T1000 (cell line): ENCODE measurements around the gene DNAI2.
"Not testable (repeated sequence)": the region's sequence is repeated elsewhere in the genome, so short reads cannot be mapped to it uniquely, and the experiment has no call there.

Source experiments
- DNase-seq: peaks from one replicate; lab custom pipeline; 2025; ENCODE audit warnings: mixed read lengths; lab: John Stamatoyannopoulos, UW

The DNAI2 gene

GRCh38 chr17:74245145-74245831, 28.7 kb upstream of the DNAI2 start:
- no peak for DNase-seq

- DNase-seq = no peak
These were observed 28.2 kb upstream of the DNAI2 start for GRCh38 chr17:74245871-74246270.

GRCh38 chr17:74249590-74250270, 24.3 kb upstream of the DNAI2 start:
- no peak for DNase-seq

- no peak for DNase-seq
These were observed 23.6 kb upstream of the DNAI2 start for GRCh38 chr17:74250324-74250995.

DNA sequence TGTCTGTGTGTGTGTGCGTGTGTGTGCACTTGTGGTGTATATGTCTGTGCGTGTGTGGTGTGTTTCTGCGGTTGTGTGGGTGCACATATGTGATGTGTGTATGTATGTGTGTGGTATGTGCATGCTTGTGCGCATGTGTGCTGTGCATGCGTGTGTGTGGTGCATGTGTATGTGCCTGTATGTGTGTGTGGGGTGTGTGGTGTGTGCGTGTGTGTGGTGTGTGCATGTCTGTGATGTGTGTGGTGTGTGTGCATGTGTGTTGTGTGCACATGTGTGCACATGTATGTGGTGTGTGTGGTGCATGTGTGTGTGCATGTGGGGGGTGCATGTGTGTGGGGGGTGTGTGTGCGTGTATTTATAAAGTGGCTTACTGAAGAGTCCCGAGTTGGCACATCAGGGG, 23.0 kb upstream of the DNAI2 start:
- no peak for DNase-seq

GRCh38 chr17:74251569-74251968, 22.5 kb upstream of the DNAI2 start:
- no peak for DNase-seq

GRCh38 chr17:74252211-74252610, 21.8 kb upstream of the DNAI2 start:
- no peak for DNase-seq

DNA sequence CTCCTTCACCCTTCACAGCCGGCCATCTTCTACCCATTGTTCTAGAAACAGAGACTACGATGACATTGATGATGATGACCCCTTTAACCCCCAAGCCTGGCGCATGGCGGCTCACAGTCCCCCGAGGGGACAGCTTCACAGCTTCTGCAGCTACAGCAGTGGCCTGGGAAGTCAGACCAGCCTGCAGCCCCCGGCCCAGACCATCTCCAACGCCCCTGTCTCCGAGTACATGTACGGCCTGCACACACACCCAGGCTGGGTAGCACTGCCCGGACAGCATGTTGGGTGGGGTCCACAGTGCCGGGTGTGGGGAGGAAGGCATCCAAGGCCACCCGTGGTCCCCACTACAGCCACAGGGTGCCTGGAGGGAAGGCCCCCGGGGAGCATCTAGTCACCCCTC, 21.0 kb upstream of the DNAI2 start:
- no peak for DNase-seq

DNA sequence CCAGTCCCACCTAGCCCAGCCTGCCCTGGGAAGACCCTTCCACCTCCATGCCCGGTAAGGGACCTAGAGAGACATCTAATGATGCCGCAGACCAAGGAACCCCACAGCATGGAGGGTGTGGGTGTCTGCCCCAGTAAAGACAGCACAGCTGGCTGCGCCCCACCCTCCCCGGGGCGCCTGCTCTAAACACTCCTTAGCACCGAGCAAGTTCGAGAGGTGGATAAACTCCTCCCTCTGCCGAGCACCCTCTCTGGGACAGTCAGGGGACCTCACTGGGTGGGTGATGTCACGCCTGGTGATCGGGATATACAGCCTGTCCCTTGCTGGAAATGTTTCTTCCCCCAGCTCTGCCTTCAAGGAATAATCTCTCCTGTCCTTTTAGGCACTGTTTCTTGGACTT, 16.7 kb upstream of the DNAI2 start:
- DNase-seq = no peak

DNA sequence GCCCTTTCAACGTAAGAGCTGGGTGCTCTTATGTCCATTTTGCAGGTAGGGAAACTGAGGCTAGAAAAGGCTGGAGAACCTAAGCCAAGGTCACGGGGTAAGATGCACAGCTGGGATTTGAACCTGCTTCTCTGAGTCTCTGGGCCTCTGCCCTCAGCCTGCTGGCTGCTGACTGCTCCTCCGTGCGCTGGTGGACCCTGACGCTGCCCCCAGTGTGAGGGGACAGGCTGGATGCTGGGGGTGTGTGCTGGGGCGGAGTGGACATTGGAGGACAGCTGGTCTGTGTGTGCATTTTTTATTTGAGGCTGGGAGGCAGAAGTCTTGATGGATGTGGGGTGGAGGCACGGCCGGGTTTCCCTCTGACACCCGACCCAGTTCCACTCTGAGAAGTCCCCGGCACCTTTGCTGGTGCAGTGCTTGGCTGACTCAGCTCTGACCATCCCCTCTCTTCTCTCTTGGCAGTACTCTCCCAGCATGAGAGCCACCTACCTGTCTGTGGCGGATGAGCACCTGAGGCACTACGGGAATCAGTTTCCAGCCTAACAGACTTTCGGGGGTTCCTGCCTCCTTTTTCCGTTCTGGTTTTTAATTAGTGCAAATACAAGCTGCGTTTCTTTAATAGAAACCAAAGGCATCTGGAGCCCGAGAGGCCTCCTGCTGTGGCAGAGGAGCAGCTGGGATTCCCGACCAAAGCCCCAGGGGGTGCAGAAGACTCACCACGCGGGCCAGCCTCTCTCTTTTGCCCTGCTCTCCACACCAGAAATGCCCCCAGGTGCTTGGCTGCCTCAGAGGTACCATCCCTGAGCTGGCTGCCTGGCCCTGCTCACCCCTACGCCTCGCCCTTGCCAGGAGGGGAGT, 14.1 kb upstream of the DNAI2 start:
- DNase-seq = no peak

DNA sequence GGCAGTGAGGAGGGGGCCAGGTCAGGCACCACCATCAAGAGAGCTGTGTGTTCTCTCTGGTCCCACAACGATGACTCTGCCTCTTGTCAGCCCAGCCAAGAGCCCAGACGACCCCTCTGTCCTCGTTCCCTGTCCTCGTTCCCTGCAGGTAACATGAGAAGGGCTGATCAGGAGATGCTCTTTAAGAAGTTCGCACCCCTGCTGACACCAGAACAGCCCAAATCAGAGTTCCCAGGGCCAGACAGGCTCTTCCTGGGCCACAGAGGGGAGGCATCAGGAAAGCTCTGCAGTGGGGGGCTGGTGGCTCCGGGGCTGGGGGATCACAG, 13.5 kb upstream of the DNAI2 start:
- DNase-seq = no peak

GRCh38 chr17:74262601-74263000, 11.4 kb upstream of the DNAI2 start:
- no peak for DNase-seq

- DNase-seq = not testable (repeated sequence)
These were observed 7.0 kb upstream of the DNAI2 start for GRCh38 chr17:74267054-74267453.

DNA sequence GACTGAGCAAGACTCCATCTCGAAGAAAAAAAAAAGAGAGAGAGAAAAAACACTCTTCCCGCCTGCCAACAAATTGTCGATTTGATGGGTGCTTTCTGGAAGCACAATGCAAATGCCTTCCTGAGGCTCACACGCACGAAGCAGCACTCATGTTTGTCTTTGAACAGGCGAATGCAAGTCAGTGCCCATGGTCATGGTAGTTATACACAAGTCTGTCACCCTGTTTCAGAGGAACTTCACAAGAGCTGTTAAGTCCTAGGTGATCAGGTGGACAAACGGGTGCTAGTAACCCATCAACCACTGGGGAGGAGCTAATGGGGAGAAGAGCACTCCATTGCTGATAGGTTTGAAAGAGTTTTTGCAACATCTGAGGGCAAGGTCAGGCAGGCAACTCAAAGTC, 6.5 kb upstream of the DNAI2 start:
- DNase-seq = no peak

DNA sequence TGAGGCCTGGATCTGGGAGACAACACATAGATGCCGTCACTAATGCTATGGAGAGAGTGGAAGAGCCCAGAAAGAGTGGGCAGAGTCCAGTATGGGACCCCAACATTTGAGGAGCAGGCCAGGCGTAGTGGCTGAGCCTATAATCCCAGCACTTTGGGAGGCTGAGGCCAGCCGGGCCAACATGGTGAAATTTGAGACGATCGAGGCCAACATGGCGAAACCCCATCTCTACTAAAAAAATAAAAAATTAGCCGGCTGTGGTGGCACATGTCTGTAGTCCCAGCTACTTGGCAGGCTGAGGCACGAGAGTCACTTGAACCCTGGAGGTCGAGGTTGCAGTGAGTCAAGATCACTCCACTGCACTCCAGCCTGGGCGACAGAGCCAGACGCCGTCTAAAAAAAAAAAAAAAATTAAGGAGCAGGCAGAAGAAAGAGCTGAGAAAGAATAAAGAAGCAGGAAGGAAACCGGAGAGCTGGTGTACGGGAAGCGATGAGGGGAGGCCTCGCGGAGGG, 6.0 kb upstream of the DNAI2 start:
- no peak for DNase-seq

DNA sequence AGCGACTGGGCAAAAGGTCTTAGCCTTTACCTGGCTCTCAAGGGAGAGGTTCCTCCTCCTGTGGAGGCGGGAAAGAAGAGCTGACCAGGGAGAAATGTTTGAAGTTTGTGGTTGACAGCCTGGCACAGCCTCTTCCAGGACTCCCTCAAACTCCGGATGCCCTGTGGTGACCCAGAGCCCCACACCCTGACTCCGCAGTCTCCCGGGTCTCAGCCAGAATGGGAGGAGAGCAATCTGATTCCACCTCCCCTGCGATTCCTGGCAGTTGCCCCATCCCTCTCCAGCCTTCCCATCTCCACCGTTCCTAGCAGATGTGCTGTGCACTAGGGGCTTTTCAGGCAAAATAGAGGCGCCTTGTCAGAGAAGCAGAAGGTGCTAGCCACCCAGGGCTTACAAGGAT, 5.5 kb upstream of the DNAI2 start:
- no peak for DNase-seq

DNA sequence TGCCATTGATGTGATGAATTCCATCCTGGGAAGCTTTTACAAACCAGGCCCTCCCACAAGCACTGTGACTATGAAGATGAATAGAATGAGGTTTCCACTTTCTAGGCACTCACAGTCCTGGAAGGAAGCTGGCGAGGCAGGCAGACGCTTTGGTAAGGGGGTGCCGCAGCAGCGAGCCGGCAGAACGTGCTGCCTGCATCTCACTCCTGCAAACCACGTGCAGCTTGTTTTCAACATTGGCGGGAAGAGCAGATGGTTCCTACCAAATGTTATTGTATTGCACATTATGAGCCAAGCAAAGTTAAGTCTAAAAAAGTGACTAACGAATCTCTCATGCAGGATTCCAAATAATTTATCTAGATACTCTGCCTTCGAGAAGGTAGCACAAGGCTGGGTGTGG, 3.7 kb upstream of the DNAI2 start:
- no peak for DNase-seq

DNA sequence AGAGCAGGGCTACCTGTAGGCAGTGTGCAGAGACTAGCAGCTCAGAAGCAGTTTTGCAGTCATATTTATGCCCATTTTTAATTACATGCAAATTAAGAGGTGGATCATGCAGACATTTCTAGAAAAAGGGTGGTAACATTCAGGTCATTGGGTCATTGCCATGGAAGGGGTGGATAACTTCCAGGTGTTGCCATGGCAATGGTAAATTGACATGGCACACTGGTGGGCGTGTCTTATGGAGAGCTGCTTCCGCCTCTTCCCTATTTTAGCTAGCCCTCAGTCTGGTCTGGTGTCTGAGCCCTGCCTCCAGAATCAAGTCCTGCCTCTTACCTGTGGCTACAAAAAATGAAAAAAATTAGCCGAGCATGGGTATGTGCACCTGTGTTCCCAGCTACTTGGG, 2.8 kb upstream of the DNAI2 start:
- DNase-seq = no peak

DNA sequence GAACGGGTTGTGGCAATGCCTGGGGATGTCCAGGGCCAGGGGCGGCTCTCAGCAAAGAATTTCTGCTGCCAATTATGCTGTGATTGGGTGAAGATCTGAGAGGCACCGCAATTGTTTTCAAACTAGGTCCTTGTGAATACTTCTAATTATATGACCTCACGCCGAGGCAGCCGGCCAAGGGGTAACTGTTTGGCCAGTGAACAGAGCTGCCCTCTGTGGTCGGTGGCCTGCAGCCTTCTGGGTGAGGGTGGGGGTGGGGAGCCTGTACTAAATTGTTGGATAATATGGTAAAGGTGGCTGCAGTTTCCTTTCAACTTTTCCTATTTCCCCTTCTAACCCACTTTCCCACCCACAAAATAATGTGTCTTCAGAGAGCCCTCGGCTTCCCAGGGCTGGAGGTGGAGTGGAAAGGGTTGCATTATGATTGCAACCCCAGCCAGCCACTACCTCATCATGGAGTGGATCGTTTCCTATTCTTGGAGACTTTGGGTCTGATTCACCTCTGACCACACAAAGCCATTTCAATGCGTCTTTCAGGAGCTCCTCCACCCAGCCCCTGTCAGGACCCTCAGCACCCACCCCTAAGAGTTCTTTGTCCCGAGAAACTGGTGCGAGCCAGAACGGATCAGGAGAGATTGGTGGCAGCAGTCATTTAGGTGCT, 2.0 kb upstream of the DNAI2 start:
- DNase-seq = no peak

DNA sequence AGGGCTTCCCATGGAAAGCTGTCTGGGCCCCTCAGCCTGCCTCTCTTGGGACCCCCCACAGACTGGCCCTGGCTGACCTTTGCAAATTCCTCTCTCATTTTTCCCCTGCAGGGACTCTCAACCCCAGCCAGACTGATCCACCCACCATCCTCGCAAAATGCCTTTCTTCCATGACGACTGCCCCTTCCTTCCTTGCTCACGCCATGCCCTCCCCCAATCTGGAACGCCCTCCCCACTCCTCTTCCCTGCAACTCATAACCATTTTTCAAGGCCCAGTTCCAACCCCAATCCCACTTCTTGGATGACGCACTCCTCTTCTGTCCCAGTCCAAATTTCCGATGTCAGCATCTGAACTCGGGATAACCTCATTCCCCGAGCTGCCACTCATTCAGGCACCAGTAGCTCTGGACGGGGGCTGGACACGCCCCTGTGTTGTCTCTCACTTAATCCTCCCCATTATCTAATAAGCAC, 1.3 kb upstream of the DNAI2 start:
- no peak for DNase-seq

GRCh38 chr17:74274709-74275340, 791 bp downstream of the DNAI2 start:
- DNase-seq = no peak
